BLaER1 (cell line): Measurements from ENCODE around the gene UBE2V1.
A peak's percentile ranks its signal among the peaks of the same experiment; 100 is the strongest.

Source experiments
- H3K27ac ChIP-seq: shearing (Covaris generic); formaldehyde crosslinking; 2 replicates; pipeline ENCODE4 v1.8.1; 2022
- H3K27me3 ChIP-seq: shearing (Covaris generic); formaldehyde crosslinking; 2 replicates; pipeline ENCODE4 v1.8.1; 2022
- H3K36me3 ChIP-seq: shearing (Covaris generic); formaldehyde crosslinking; 2 replicates; pipeline ENCODE4 v1.8.1; 2022
- H3K4me1 ChIP-seq: shearing (Covaris generic); formaldehyde crosslinking; 2 replicates; pipeline ENCODE4 v1.8.1; 2022
- H3K4me2 ChIP-seq: shearing (Covaris generic); formaldehyde crosslinking; 2 replicates; pipeline ENCODE4 v1.8.1; 2022
- H3K4me3 ChIP-seq: shearing (Covaris generic); formaldehyde crosslinking; 2 replicates; pipeline ENCODE4 v1.8.1; 2022
- H3K9ac ChIP-seq: shearing (Covaris generic); formaldehyde crosslinking; 2 replicates; pipeline ENCODE4 v1.8.1; 2022
- H3K9me3 ChIP-seq: shearing (Covaris generic); formaldehyde crosslinking; 2 replicates; pipeline ENCODE4 v1.8.1; 2022
- H4K20me1 ChIP-seq: shearing (Covaris generic); formaldehyde crosslinking; 2 replicates; pipeline ENCODE4 v1.8.1; 2022
- Cebpa-rat ChIP-seq: shearing (Covaris generic); IDR thresholded peaks from 2 replicates; pipeline ENCODE4 v1.8.1; 2022

The UBE2V1 gene

DNA sequence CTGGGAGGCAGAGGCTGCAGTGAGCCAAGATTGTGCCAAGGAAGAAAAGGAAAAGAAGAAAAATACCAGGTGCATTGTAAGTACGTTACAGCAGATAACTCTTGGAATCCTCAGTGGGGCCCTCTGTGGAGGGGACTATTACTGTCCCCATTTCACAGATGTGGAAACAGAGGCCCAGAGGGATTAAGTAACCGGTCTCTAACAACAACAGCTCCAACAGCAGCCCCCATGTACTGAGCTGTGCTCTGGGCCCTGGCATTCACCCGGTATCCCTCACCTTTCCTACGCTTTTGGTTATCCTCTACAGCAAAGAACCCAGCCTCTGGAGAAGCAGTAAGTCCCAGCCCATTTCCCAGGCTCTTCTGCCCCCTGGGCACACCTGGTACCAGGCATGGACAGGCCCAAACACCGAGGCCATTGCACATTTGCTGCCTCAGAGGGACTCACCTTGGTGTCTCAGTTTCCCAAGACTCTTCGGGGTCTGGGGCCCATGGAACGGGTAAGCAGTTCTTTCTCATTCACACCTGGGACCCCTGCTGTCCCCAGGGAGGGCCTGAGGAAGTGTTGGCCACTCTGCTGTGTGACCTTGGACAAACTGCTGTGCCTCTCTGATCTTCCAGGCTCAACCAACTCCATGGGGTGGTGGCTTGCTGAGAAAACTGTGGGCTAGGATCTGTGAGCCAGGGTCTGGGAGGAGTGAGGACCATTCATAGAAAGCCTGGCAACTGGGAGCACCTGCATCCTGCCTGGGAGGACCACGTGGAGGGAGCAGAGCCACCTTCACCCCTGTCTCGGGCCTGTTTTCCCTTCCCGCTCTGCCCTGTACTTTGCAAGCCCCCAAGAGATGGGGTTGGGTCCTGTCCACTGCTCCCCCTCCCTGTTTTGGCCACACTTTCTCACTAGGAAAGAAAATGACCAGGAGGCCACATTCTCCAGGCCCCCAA is 70.3 kb downstream of the UBE2V1 start:
- H4K20me1 ChIP-seq = no peaks in the 10 kb centered on the region
- TF ChIP-seq Cebpa-rat = no peak
- H3K4me3 ChIP-seq = no peak overlapping the region
- H3K4me1 ChIP-seq = peaks cover 91% of the 10 kb centered on the region
- H3K9me3 ChIP-seq = no peaks in the 10 kb centered on the region
- H3K27ac ChIP-seq = peak overlapping the region; percentile 84
- H3K9ac ChIP-seq = no peak overlapping the region
- H3K36me3 ChIP-seq = no peaks in the 10 kb centered on the region
- H3K4me2 ChIP-seq = peak overlapping the region; percentile 77
- no peaks in the 10 kb centered on the region for H3K27me3 ChIP-seq

DNA sequence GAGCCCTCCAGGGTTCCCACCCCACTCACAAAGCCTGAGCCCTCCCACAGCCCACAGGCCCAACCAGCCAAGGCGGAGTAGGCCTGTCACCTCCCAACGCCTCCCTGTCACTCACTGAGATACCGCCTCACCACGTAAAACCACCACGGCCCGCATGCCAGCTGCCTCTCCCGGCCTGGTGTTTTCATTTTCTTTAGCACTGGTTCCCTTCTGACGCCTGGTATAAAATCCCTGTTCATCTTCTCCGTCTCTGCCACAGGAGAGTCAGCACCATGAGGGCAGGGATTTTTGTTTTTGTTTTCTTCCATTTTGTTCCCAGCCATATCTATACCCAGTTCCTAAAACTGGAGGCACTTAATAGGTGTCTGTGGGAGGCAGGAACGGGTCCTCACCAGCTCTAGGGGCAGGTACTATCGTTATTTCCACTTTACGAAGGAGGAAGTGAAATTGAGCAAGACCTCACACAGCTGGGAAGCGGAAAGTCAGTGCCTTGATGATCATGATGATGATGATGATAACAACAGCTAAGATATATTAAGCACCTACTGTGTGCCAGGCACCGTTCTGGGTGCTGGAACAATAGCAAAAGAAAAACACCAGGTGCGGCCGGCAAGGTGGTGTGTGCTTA is 71.6 kb downstream of the UBE2V1 start:
- TF ChIP-seq Cebpa-rat = peak; percentile 74
- H3K9ac ChIP-seq = peak overlapping the region; percentile 70
- H3K4me1 ChIP-seq = peaks cover 78% of the 10 kb centered on the region
- H4K20me1 ChIP-seq = no peaks in the 10 kb centered on the region
- H3K27ac ChIP-seq = peak overlapping the region; percentile 84
- no peak overlapping the region for H3K4me3 ChIP-seq
- H3K9me3 ChIP-seq = no peaks in the 10 kb centered on the region
- H3K27me3 ChIP-seq = no peaks in the 10 kb centered on the region
- peak overlapping the region; percentile 77 for H3K4me2 ChIP-seq
- H3K36me3 ChIP-seq = no peaks in the 10 kb centered on the region

DNA sequence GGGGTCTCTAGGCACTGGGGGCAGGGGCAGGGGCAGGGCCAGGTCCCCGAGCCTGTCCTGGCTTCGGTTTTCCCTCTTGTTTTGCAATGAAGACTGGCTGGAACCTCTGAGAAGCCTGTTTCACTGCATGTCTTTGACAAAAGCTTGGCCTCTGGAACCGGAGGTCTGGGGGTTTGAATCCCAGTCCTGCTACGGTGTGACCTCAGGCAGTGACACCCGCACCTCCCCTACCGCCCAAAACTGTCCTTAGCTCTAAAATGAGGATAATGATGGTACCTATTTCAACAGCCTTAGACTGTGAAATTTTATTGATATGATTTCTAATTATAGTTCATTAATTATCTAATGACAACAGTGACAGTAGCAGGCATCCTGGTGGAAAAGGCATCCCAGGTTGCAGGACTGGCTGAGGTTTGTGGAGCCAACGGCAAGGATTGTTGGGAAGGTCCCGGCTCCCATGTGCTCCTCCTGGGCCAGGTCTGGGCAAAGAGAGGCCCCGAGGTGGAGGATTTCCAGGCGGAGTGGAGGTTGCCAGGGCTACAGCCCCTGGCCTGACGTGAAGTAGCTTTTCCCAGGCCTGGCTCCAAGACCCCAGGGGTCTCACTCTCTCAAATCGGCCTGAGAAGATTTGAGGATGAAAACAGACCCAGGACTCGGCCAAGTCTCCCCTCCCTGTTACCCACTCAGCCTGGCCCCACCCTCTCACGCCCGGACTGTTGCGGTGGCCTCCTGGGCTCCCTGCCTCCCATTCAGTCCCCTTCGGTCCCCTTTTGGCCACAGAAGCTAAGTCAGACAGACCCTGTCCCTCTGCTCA is 72.3 kb downstream of the UBE2V1 start:
- peak overlapping the region; percentile 70 for H3K9ac ChIP-seq
- no peaks in the 10 kb centered on the region for H3K9me3 ChIP-seq
- no peaks in the 10 kb centered on the region for H3K36me3 ChIP-seq
- H3K4me2 ChIP-seq = peak overlapping the region; percentile 77
- H3K27ac ChIP-seq = peak overlapping the region; percentile 84
- H3K4me1 ChIP-seq = peaks cover 71% of the 10 kb centered on the region
- no peaks in the 10 kb centered on the region for H4K20me1 ChIP-seq
- H3K4me3 ChIP-seq = no peak overlapping the region
- no peak for TF ChIP-seq Cebpa-rat
- H3K27me3 ChIP-seq = no peaks in the 10 kb centered on the region

DNA sequence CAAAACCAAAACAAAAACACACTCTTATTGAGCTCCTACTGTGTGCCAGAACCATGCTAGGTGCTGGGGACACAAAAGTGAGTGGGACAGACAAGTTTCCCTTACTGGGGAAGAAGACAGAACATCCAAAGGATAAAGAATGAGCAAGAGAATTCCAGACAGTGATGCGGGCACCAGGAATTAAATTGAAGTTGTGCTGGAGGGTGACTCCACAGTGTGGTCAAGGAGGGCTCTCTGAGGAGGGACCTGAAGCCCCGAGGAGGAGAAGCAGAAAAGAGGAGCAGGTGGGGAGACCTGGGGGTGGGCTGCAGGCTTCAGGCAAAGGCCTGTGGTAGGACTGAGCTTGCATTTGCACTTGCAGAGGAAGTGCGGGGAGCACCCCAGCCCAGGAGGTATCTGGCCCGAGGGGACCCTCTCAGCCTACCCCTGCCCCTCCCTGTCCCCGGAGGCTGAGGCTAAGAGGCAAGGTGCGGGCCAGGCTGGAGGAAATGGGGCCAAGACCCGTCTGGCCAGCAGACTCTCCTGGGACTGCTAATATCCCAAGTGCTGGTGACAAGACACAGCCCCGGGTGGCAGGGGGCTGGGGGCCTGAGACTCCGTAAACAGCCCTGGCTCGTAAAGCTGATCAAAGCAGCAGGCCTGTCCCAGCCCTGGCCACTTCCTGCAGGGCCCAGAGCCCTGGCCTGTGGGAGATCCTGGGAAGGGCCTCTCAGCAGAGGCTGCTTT is 73.1 kb downstream of the UBE2V1 start:
- H3K27ac ChIP-seq = peak overlapping the region; percentile 84
- no peak for TF ChIP-seq Cebpa-rat
- H3K36me3 ChIP-seq = no peaks in the 10 kb centered on the region
- H3K4me3 ChIP-seq = no peak overlapping the region
- H3K9me3 ChIP-seq = no peaks in the 10 kb centered on the region
- no peaks in the 10 kb centered on the region for H3K27me3 ChIP-seq
- H3K4me2 ChIP-seq = peak overlapping the region; percentile 77
- H4K20me1 ChIP-seq = no peaks in the 10 kb centered on the region
- peaks cover 64% of the 10 kb centered on the region for H3K4me1 ChIP-seq
- H3K9ac ChIP-seq = peak overlapping the region; percentile 70

DNA sequence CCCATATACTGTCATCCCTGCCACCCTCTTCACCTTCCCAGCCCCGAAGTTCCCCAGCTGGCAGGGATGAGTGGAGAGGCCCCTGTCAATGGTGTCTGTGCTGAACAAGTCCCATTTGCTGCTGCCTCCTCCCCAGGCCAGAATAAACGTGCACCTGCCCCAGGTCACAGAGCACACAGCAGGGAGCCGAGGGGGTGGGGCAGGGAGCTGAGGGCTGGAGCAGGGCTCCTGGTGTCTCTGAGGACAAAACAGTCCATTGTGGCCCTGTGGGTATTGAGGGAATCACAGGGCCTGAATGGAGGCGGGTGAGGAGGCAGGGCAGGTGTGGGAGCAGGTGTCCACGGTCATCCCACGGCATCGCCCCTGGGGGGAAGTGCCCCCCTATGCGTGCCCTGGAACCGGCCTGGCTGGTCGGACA is 74.4 kb downstream of the UBE2V1 start:
- H3K9me3 ChIP-seq = no peaks in the 10 kb centered on the region
- no peaks in the 10 kb centered on the region for H3K36me3 ChIP-seq
- no peak overlapping the region for H3K27ac ChIP-seq
- no peaks in the 10 kb centered on the region for H3K27me3 ChIP-seq
- H3K9ac ChIP-seq = no peak overlapping the region
- H3K4me1 ChIP-seq = peaks cover 52% of the 10 kb centered on the region
- H3K4me3 ChIP-seq = no peak overlapping the region
- no peaks in the 10 kb centered on the region for H4K20me1 ChIP-seq
- 0 out of 2 replicates have a peak overlapping the region, but pooled peaks have one; percentile 24 for H3K4me2 ChIP-seq
- no peak for TF ChIP-seq Cebpa-rat

DNA sequence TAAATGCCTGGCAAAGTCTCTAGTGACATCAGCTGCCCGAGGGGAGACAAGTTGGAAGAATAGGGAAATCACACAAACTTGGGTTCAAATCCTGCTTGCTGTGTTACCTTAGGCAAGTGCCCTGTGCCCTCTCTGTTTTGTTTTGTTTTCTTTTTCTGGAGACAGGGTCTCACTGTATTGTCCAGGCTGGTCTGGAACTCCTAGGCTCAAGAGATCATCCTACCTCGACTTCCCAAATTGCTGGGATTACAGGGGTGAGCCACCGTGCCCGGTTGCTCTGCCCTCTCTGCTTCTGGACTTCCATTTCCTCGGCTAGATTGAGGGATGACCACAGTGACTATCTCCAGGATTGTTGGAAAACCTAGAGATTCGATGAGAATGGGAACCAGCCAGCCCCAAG is 74.8 kb downstream of the UBE2V1 start:
- H3K36me3 ChIP-seq = no peaks in the 10 kb centered on the region
- no peak for TF ChIP-seq Cebpa-rat
- H3K9ac ChIP-seq = 0 out of 2 replicates have a peak overlapping the region, but pooled peaks have one; percentile 26
- no peak overlapping the region for H3K4me3 ChIP-seq
- H4K20me1 ChIP-seq = no peaks in the 10 kb centered on the region
- H3K9me3 ChIP-seq = no peaks in the 10 kb centered on the region
- H3K4me2 ChIP-seq = no peak overlapping the region
- no peak overlapping the region; the same call in 1 of the 2 replicates for H3K27ac ChIP-seq
- H3K27me3 ChIP-seq = no peaks in the 10 kb centered on the region
- H3K4me1 ChIP-seq = peaks cover 48% of the 10 kb centered on the region

DNA sequence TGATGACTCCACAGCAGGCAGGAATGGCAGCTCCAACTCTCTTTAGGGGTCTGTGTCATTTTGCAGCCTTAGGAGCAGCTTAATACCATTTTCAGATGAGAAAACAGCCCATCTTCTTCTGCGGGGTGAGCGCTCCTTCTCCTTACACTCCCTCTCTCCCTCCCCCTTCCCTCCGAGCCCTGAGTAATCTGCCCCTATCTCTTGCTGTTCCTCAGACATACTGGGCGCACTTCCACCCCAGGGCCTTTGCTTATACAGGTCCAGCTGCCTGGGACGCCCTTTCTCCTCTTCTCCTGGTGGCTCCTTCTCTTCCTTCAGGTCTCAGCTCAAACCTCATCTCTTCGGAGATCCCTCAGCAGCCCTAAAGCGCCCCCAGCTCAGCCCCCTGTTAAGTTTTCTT is 75.4 kb downstream of the UBE2V1 start:
- Histone ChIP-seq H3K36me3 (no peaks in the 10 kb centered on the region), H3K4me1 (peaks cover 42% of the 10 kb centered on the region), H3K27ac (no peak overlapping the region; the same call in 1 of the 2 replicates), H3K4me3 (no peak overlapping the region), H3K4me2 (no peak overlapping the region), H3K9ac (0 out of 2 replicates have a peak overlapping the region, but pooled peaks have one; percentile 26), H4K20me1 (no peaks in the 10 kb centered on the region), H3K9me3 (no peaks in the 10 kb centered on the region), H3K27me3 (no peaks in the 10 kb centered on the region)
- TF ChIP-seq Cebpa-rat = no peak

DNA sequence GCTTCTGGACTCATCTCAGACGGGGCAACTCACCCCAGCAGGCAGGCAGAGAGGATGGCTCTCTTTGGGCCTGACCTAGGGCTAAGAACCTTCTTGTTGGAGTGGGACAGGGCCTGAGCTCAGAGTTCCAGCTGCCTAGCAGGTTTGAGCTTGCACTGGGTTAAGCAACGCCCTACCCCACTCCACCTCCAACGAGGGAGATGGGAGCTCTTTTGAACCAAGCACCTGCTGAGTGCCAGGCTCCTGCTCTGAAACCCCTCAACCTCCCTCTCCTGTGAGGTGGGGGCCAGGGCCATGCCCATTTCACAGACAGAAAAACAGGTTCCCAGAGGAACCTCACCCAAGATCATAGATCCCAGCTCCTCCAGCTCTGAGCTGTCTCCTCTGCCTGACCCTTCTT is 75.8 kb downstream of the UBE2V1 start:
- no peak for TF ChIP-seq Cebpa-rat
- Histone ChIP-seq H3K4me1 (peaks cover 38% of the 10 kb centered on the region), H3K4me3 (no peak overlapping the region), H3K9me3 (no peaks in the 10 kb centered on the region), H3K4me2 (no peak overlapping the region), H3K36me3 (no peaks in the 10 kb centered on the region), H4K20me1 (no peaks in the 10 kb centered on the region), H3K27me3 (no peaks in the 10 kb centered on the region), H3K27ac (no peak overlapping the region), H3K9ac (no peak overlapping the region)

DNA sequence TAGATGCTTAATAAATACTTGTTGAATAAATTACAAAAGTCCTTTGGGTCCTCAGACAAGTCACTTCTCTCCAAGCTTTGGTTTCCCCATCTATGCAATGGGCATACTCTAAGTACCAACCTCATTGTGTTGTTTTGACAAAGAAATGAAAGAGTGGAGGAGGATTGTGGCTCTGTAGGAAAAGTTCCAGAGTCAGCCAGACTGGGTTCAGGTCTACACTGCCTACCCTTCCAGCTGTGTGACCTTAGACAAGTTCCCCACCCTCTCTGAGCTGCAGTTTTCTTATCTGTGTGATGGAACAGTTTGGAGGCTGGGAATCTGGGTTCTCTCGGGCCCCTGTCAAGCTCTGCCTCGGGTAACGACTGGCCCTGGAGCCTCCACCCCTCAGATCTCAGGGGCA is 76.2 kb downstream of the UBE2V1 start:
- TF ChIP-seq Cebpa-rat = no peak
- H3K36me3 ChIP-seq = no peaks in the 10 kb centered on the region
- no peak overlapping the region for H3K27ac ChIP-seq
- peaks cover 34% of the 10 kb centered on the region for H3K4me1 ChIP-seq
- no peaks in the 10 kb centered on the region for H3K27me3 ChIP-seq
- H3K4me2 ChIP-seq = no peak overlapping the region
- no peaks in the 10 kb centered on the region for H4K20me1 ChIP-seq
- no peaks in the 10 kb centered on the region for H3K9me3 ChIP-seq
- H3K4me3 ChIP-seq = no peak overlapping the region
- H3K9ac ChIP-seq = no peak overlapping the region
